GM23248 (cell line): Measurements from ENCODE around the gene RNF183. TPM values are rescaled to one million over a fixed set of nuclear protein-coding genes. Genes with fewer than 3 reads are reported as not detected.

Experiments used
- DNase-seq: peaks from one replicate; pipeline ENCODE4 v3.0.0-alpha.2; 2015
- H2AFZ ChIP-seq: fragments of 200-600 bp; sonication (generic); 2 replicates; pipeline ENCODE4 v1.6.1; 2016; ENCODE audit warnings: antibody characterized with exemption
- H3F3A ChIP-seq: fragments of 200-600 bp; sonication (generic); 2 replicates; pipeline ENCODE4 v1.6.1; 2016; ENCODE audit warnings: mild to moderate bottlenecking, antibody characterized with exemption, mixed run types; ENCODE audit not compliant: insufficient read depth
- H3K27ac ChIP-seq: fragments of 200-600 bp; sonication (generic); 2 replicates; pipeline ENCODE4 v1.5.1; 2016; ENCODE audit warnings: mild to moderate bottlenecking
- H3K27me3 ChIP-seq: fragments of 200-600 bp; sonication (generic); replicated peaks from 2 replicates; pipeline ENCODE4 v1.6.1; 2016; ENCODE audit warnings: mild to moderate bottlenecking; ENCODE audit not compliant: insufficient read depth
- H3K36me3 ChIP-seq: fragments of 200-600 bp; sonication (generic); 2 replicates; pipeline ENCODE4 v1.6.1; 2016; ENCODE audit warnings: low read depth, mild to moderate bottlenecking
- H3K4me1 ChIP-seq: fragments of 200-600 bp; sonication (generic); 2 replicates; pipeline ENCODE4 v1.6.1; 2016; ENCODE audit warnings: mild to moderate bottlenecking; ENCODE audit not compliant: insufficient read depth
- H3K4me2 ChIP-seq: fragments of 200-600 bp; sonication (generic); one replicate; pipeline ENCODE4 v1.6.1; 2016; ENCODE audit warnings: mild to moderate bottlenecking; ENCODE audit not compliant: unreplicated experiment
- H3K4me3 ChIP-seq: fragments of 200-600 bp; sonication (generic); 2 replicates; pipeline ENCODE4 v1.5.1; 2016; ENCODE audit warnings: mild to moderate bottlenecking
- H3K79me2 ChIP-seq: fragments of 200-600 bp; sonication (generic); 2 replicates; pipeline ENCODE4 v1.6.1; 2016; ENCODE audit warnings: mild to moderate bottlenecking; ENCODE audit not compliant: insufficient read depth
- H3K9ac ChIP-seq: fragments of 200-600 bp; sonication (generic); 2 replicates; pipeline ENCODE4 v1.6.1; 2016; ENCODE audit warnings: mild to moderate bottlenecking
- H3K9me2 ChIP-seq: fragments of 200-600 bp; sonication (generic); 2 replicates; pipeline ENCODE4 v1.6.1; 2016; ENCODE audit warnings: mixed run types, mild to moderate bottlenecking, moderate library complexity; ENCODE audit not compliant: insufficient read depth
- H3K9me3 ChIP-seq: fragments of 200-600 bp; sonication (generic); one replicate; pipeline ENCODE4 v1.6.1; 2017; ENCODE audit warnings: low read depth
- H4K20me1 ChIP-seq: fragments of 200-600 bp; sonication (generic); 2 replicates; pipeline ENCODE4 v1.6.0; 2016; ENCODE audit not compliant: insufficient read depth
- EZH2 ChIP-seq: fragments of 200-600 bp; sonication (generic); IDR thresholded peaks from 2 replicates; pipeline ENCODE4 v1.6.1; 2018; ENCODE audit warnings: antibody characterized with exemption, mild to moderate bottlenecking; ENCODE audit not compliant: insufficient read depth, poor library complexity, severe bottlenecking
- EZH2phosphoT487 ChIP-seq: fragments of 200-600 bp; sonication (generic); IDR thresholded peaks from 2 replicates; pipeline ENCODE4 v1.6.1; 2018; ENCODE audit warnings: antibody characterized with exemption, moderate library complexity, mild to moderate bottlenecking, low read depth; ENCODE audit not compliant: insufficient read depth
- WGBS, 2 experiments: methylation state at CpG; one replicate each; pipeline ENCODE4 v1.1.6; 2015 to 2017; ENCODE audit warnings: low lambda C conversion rate in 2 of 2, low coverage in 1 of 2; ENCODE audit errors: missing lambda C conversion rate in 2 of 2; 5-methylcytosine and 5-hydroxymethylcytosine counted together
- in situ Hi-C: fragments of 300-500 bp; cut with MboI; formaldehyde crosslinking; loops from 2 replicates; pipeline ENCODE4 v1.15.0; 2020
- polyA plus RNA-seq: library from polyadenylated mRNA; unstranded; fragments of >200 nt; fragmentation: Nextera tagmentation; extraction: Ambion mirVana; gene quantifications from 2 replicates; pipeline ENCODE4 v1.2.1, GENCODE V29; 2016
- total RNA-seq: library from RNA; depleted of rRNA; stranded (reverse); fragments of >200 nt; shearing (Covaris generic); gene quantifications from 2 replicates; pipeline ENCODE4 v1.2.3, GENCODE V29; 2014

Gene RNF183
- total and polyA plus RNA-seq, 2 experiments from 2014 or later: not detected

GRCh38 chr9:113350107-113350661 lies 47.0 kb upstream of the RNF183 start:
- 10 to 15% methylated on average over 14 of the region's 14 CpGs for WGBS, 2 experiments
- H3K9ac ChIP-seq: no peak overlapping the region
- DNase-seq: no peak
- H3K36me3 ChIP-seq: no peaks in the 10 kb centered on the region
- no peaks in the 10 kb centered on the region for H3K9me2 ChIP-seq
- no peaks in the 10 kb centered on the region for H3K79me2 ChIP-seq
- no peak overlapping the region for H2AFZ ChIP-seq
- no peaks in the 10 kb centered on the region for H3K9me3 ChIP-seq
- no peaks in the 10 kb centered on the region for H4K20me1 ChIP-seq
- no peaks in the 10 kb centered on the region for H3K4me1 ChIP-seq
- no peak overlapping the region for H3K4me2 ChIP-seq
- TF ChIP-seq EZH2phosphoT487: peak; percentile 75; the same call in 1 of the 2 replicates
- peak; percentile 74 for TF ChIP-seq EZH2
- H3K27me3 ChIP-seq: peaks cover 59% of the 10 kb centered on the region
- no peaks in the 10 kb centered on the region for H3F3A ChIP-seq
- in situ Hi-C loops: no loop called here
- H3K27ac ChIP-seq: no peak overlapping the region
- peak overlapping the region; percentile 60 for H3K4me3 ChIP-seq

GRCh38 chr9:113349445-113350094 lies 46.4 kb upstream of the RNF183 start, which contains the start of gene BSPRY:
TSS of gene BSPRY (plus strand) at chr9:113349541. CDS start at chr9:113349580, 39 bp downstream.
- WGBS, 2 experiments: 2 to 4% methylated on average over 6 to 42 of the region's 71 CpGs
- H3K36me3 ChIP-seq: no peaks in the 10 kb centered on the region
- TF ChIP-seq EZH2 (peak; percentile 89), EZH2phosphoT487 (no peak)
- H3K4me3 ChIP-seq: peak within 1 kb of the TSS; percentile 60
- 0 out of 2 replicates have a peak within 1 kb of the TSS, but pooled peaks have one; percentile 36 for H2AFZ ChIP-seq
- H3K9me2 ChIP-seq: no peaks in the 10 kb centered on the region
- peak; percentile 34 for DNase-seq
- no peak within 1 kb of the TSS for H3K27ac ChIP-seq
- H3K9ac ChIP-seq: no peak within 1 kb of the TSS
- no peak within 1 kb of the TSS for H3K4me2 ChIP-seq
- H3F3A ChIP-seq: no peaks in the 10 kb centered on the region
- in situ Hi-C loops: no loop called here
- H3K27me3 ChIP-seq: peaks cover 57% of the 10 kb centered on the region
- H4K20me1 ChIP-seq: no peaks in the 10 kb centered on the region
- no peaks in the 10 kb centered on the region for H3K4me1 ChIP-seq
- no peaks in the 10 kb centered on the region for H3K9me3 ChIP-seq
- no peaks in the 10 kb centered on the region for H3K79me2 ChIP-seq

- no peak for DNase-seq
- H4K20me1 ChIP-seq: no peaks in the 10 kb centered on the region
- no peak overlapping the region for H3K9ac ChIP-seq
- H3K79me2 ChIP-seq: no peaks in the 10 kb centered on the region
- H3K36me3 ChIP-seq: no peaks in the 10 kb centered on the region
- no peaks in the 10 kb centered on the region for H3K4me1 ChIP-seq
- no peak overlapping the region for H3K27ac ChIP-seq
- in situ Hi-C loops: no loop called here
- no peaks in the 10 kb centered on the region for H3K9me3 ChIP-seq
- no peak overlapping the region for H3K4me2 ChIP-seq
- H3F3A ChIP-seq: no peaks in the 10 kb centered on the region
- no peak for TF ChIP-seq EZH2phosphoT487
- peak; percentile 75 for TF ChIP-seq EZH2
- 35 to 36% methylated on average over 13 of the region's 13 CpGs for WGBS, 2 experiments
- H2AFZ ChIP-seq: no peak overlapping the region
- peaks cover 53% of the 10 kb centered on the region for H3K27me3 ChIP-seq
- H3K9me2 ChIP-seq: no peaks in the 10 kb centered on the region
- no peak overlapping the region for H3K4me3 ChIP-seq
Observed at GRCh38 chr9:113349066-113349444, 45.9 kb upstream of the RNF183 start.

- H4K20me1 ChIP-seq: no peaks in the 10 kb centered on the region
- no peaks in the 10 kb centered on the region for H3K9me3 ChIP-seq
- H2AFZ ChIP-seq: no peak overlapping the region
- H3K4me2 ChIP-seq: no peak overlapping the region
- H3F3A ChIP-seq: no peaks in the 10 kb centered on the region
- 93 to 98% methylated on average over 3 of the region's 3 CpGs for WGBS, 2 experiments
- H3K27ac ChIP-seq: no peak overlapping the region
- in situ Hi-C loops: no loop called here
- no peak overlapping the region for H3K4me3 ChIP-seq
- DNase-seq: no peak
- no peaks in the 10 kb centered on the region for H3K79me2 ChIP-seq
- no peaks in the 10 kb centered on the region for H3K4me1 ChIP-seq
- no peak for TF ChIP-seq EZH2phosphoT487
- no peak for TF ChIP-seq EZH2
- no peaks in the 10 kb centered on the region for H3K9me2 ChIP-seq
- H3K36me3 ChIP-seq: no peaks in the 10 kb centered on the region
- no peak overlapping the region for H3K9ac ChIP-seq
- peaks cover 48% of the 10 kb centered on the region for H3K27me3 ChIP-seq
Observed at GRCh38 chr9:113348437-113348836, 45.3 kb upstream of the RNF183 start.
